ENCODE results near the gene AAMP.

AAMP gene

DNA sequence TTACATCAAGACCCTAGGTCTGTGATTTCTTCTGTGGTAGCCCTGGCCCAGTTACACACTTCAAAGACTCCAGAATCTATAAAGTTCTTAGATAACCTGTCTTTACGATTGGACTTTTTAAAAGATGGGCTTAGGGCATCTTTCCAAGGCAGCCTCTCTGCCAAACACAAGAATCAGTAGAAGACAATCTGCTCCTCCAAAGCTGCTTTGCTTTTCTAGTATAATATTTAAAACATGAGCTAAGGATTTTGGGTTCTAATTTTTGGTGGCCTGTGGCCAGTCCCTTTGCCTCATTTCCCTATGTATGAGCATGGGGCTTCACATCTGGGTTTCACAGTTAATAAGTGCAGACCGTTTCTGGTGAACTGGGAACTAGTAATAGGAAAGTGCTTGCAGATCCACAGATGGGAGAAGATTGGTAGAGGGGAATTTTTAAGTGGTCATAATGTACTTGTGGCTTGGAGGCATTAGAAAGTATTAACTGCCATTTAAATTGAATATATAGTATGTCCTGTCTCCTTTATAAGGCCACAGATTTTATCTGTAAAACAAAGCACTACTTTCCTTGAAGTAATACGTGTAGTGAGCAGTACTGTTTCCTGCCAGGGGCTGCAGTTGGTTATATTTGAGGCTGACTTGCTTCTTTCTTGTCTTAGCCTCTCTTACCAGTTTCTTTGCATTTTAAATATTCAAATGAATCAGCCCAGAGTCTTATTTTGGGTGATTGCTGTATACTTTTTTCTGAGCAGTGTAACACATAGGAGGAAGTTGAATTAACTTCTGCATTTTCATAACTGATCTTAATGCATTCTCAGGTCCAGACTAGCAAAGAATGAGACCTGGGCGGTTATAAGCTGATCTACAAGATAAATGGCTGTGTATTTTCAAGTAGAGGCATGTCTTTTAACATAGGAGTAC lies 51.4 kb downstream of the AAMP start:
- no peak for DNase-seq

- DNase-seq: no peak
These were observed 52.3 kb downstream of the AAMP start for GRCh38 chr2:218217360-218218267.

- peak; percentile 88 for DNase-seq
These were observed 53.1 kb downstream of the AAMP start, which contains the start of gene ARPC2 for GRCh38 chr2:218216674-218217359. TSS of gene ARPC2 (plus strand) at chr2:218217189. CDS start at chr2:218217471, 282 bp downstream.

DNA sequence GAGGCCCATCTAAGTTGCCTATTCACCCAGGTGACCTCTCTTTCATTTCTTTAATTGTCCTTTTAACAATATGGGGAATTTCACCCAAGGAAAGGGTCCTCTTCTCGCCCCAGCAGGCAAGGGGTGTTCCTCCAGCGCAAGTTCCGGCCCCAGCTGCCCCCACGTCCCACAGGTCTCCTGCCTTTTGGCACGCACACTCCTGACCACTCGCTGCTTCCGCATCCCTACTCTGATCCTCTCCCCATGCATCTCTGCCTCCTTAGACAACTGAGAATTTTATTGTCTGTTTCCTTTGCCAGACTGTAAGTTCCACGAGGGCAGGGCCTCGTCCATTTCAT lies 53.6 kb downstream of the AAMP start:
- DNase-seq: peak; percentile 59

Measured in kidney glomerular epithelial cell (primary cell).